ENCODE measurements around the gene COQ6. TPM values are rescaled to one million over a fixed set of nuclear protein-coding genes. Genes with fewer than 3 reads are reported as not detected.

Gene COQ6
- total RNA-seq, 2 experiments from 2014 or later = 18.7 to 20.5 TPM

- TF ChIP-seq EZH2phosphoT487 (IDR thresholded peaks at IDR 0.05; ENCODE audit: borderline replicate concordance, low read depth, low read length) = no peak
- TF ChIP-seq CTCF (conservative IDR thresholded peaks at IDR 0.05; ENCODE audit: low read length) = no peak
- Histone ChIP-seq H3K4me1 (ENCODE audit: insufficient read depth, low read length, poor library complexity, severe bottlenecking) (peaks cover 7% of the 10 kb centered on the region), H3K9me3 (ENCODE audit: low read length) (no peaks in the 10 kb centered on the region), H3K4me2 (ENCODE audit: low read length) (no peak overlapping the region), H3K9me2 (ENCODE audit: insufficient read depth, low read length) (no peaks in the 10 kb centered on the region), H3K36me3 (ENCODE audit: insufficient read depth, low read length) (peaks cover 55% of the 10 kb centered on the region; the same call in 1 of the 2 replicates), H3K27ac (ENCODE audit: low read depth, low read length, poor library complexity, severe bottlenecking) (no peak overlapping the region), H2AFZ (ENCODE audit: low read length) (no peak overlapping the region), H4K20me1 (ENCODE audit: insufficient read depth, low read length) (no peaks in the 10 kb centered on the region), H3K4me3 (ENCODE audit: low read depth, low read length, poor library complexity, severe bottlenecking) (no peak overlapping the region), H3K79me2 (ENCODE audit: insufficient read depth, low read depth, low read length) (no peaks in the 10 kb centered on the region)
- DNase-seq (ENCODE audit: low spot score) = no peak
- no TSS peak for BruUV-seq (replicated peaks)
- ChIA-PET POLR2A (interaction anchor here (0.7 kb wide), 1 partner anchor 543 kb away, joined by 4 read pairs; no protein-coding TSS in a partner anchor), CTCF (ENCODE audit: unreplicated experiment) (no interaction called here)
- intact Hi-C loops (cut with micrococcal nuclease; ENCODE audit: unreplicated experiment) = no loop called here
Measured at GRCh38 chr14:73955674-73956073, 5.6 kb downstream of the COQ6 start.

- Histone ChIP-seq H3K36me3 (ENCODE audit: insufficient read depth, low read length) (peaks cover 68% of the 10 kb centered on the region), H3K27ac (ENCODE audit: low read depth, low read length, poor library complexity, severe bottlenecking) (no peak overlapping the region), H3K4me3 (ENCODE audit: low read depth, low read length, poor library complexity, severe bottlenecking) (no peak overlapping the region), H2AFZ (ENCODE audit: low read length) (no peak overlapping the region), H3K9me2 (ENCODE audit: insufficient read depth, low read length) (no peaks in the 10 kb centered on the region), H3K4me1 (ENCODE audit: insufficient read depth, low read length, poor library complexity, severe bottlenecking) (no peaks in the 10 kb centered on the region), H3K9me3 (ENCODE audit: low read length) (no peaks in the 10 kb centered on the region), H3K4me2 (ENCODE audit: low read length) (no peak overlapping the region), H3K79me2 (ENCODE audit: insufficient read depth, low read depth, low read length) (no peaks in the 10 kb centered on the region), H4K20me1 (ENCODE audit: insufficient read depth, low read length) (no peaks in the 10 kb centered on the region)
- intact Hi-C loops (cut with micrococcal nuclease; ENCODE audit: unreplicated experiment) = no loop called here
- ChIA-PET CTCF (ENCODE audit: unreplicated experiment) (no interaction called here), POLR2A (interaction anchor here (0.6 kb wide), 1 partner anchor 10 kb away, joined by 3 read pairs; no protein-coding TSS in a partner anchor)
- DNase-seq (ENCODE audit: low spot score) = no peak
- no TSS peak for BruUV-seq (replicated peaks)
- TF ChIP-seq CTCF (conservative IDR thresholded peaks at IDR 0.05; ENCODE audit: low read length) = no peak
- no peak for TF ChIP-seq EZH2phosphoT487 (IDR thresholded peaks at IDR 0.05; ENCODE audit: borderline replicate concordance, low read depth, low read length)
Measured at GRCh38 chr14:73958591-73958990, 8.5 kb downstream of the COQ6 start.

- POLR2A ChIA-PET = no interaction called here
- H3K9me2 ChIP-seq (ENCODE audit: insufficient read depth, low read length) = no peaks in the 10 kb centered on the region
- no peak overlapping the region for H3K4me2 ChIP-seq (ENCODE audit: low read length)
- no peaks in the 10 kb centered on the region for H3K4me1 ChIP-seq (ENCODE audit: insufficient read depth, low read length, poor library complexity, severe bottlenecking)
- no peak overlapping the region for H3K4me3 ChIP-seq (ENCODE audit: low read depth, low read length, poor library complexity, severe bottlenecking)
- no TSS peak for BruUV-seq (replicated peaks)
- no peak overlapping the region for H2AFZ ChIP-seq (ENCODE audit: low read length)
- no peak for DNase-seq (ENCODE audit: low spot score)
- H3K27ac ChIP-seq (ENCODE audit: low read depth, low read length, poor library complexity, severe bottlenecking) = no peak overlapping the region
- no peaks in the 10 kb centered on the region for H4K20me1 ChIP-seq (ENCODE audit: insufficient read depth, low read length)
- no peaks in the 10 kb centered on the region for H3K9me3 ChIP-seq (ENCODE audit: low read length)
- no peak for TF ChIP-seq EZH2phosphoT487 (IDR thresholded peaks at IDR 0.05; ENCODE audit: borderline replicate concordance, low read depth, low read length)
- no peaks in the 10 kb centered on the region for H3K79me2 ChIP-seq (ENCODE audit: insufficient read depth, low read depth, low read length)
- CTCF ChIA-PET (ENCODE audit: unreplicated experiment) = no interaction called here
- intact Hi-C loops (cut with micrococcal nuclease; ENCODE audit: unreplicated experiment) = no loop called here
- H3K36me3 ChIP-seq (ENCODE audit: insufficient read depth, low read length) = peaks cover 59% of the 10 kb centered on the region
Measured at GRCh38 chr14:73961192-73961591, 11.1 kb downstream of the COQ6 start.
